Tibial artery (tissue), 4 donors: Measurements from ENCODE around the gene RNF31.

Source experiments
- DNase-seq, 2 donors: peaks; one replicate each; pipeline ENCODE4 v3.0.0-alpha.2; 2019
- H3K27ac ChIP-seq, 2 donors: fragments of 200-600 bp; sonication (generic) in 1 of 2; 1 replicate in 1 of 2; 2 replicates in 1 of 2; pipeline ENCODE4 v1.5.1; 2018 to 2019; ENCODE audit warnings: mild to moderate bottlenecking in 1 of 2
- H3K27me3 ChIP-seq, 2 donors: fragments of 200-600 bp; sonication (generic) in 1 of 2; one replicate each; pipeline versions ENCODE4 v1.5.1 to v1.6.0; 2016 to 2019
- H3K36me3 ChIP-seq, 3 donors: fragments of 200-600 bp; sonication (generic) in 2 of 3; one replicate each; pipeline ENCODE4 v1.5.1; 2016 to 2019; ENCODE audit warnings: mild to moderate bottlenecking in 2 of 3
- H3K4me1 ChIP-seq, 4 donors: fragments of 200-600 bp; sonication (generic) in 2 of 4; 1 replicate in 3 of 4; 2 replicates in 1 of 4; pipeline ENCODE4 v1.5.1; 2016 to 2019
- H3K4me3 ChIP-seq, 2 donors: fragments of 200-600 bp; sonication (generic) in 1 of 2; 1 replicate in 1 of 2; 2 replicates in 1 of 2; pipeline ENCODE4 v1.5.1; 2018 to 2019; ENCODE audit warnings: mild to moderate bottlenecking in 2 of 2
- H3K9me3 ChIP-seq, 3 donors: fragments of 200-600 bp; sonication (generic) in 1 of 3; one replicate each; pipeline ENCODE4 v1.5.1; 2016 to 2019
- CTCF ChIP-seq, 2 experiments: fragments of 200-600 bp in 1 of 2; fragments of 450-650 bp in 1 of 2; IDR thresholded peaks; one replicate each; pipeline ENCODE4 v1.5.1; 2017 to 2019; ENCODE audit warnings: antibody characterized with exemption in 2 of 2, mild to moderate bottlenecking in 1 of 2, moderate library complexity in 1 of 2
- intact Hi-C: fragments of 100-400 bp; cut with DNase I; formaldehyde crosslinking; loops from one replicate; pipeline ENCODE4 v1.15.0; 2023; ENCODE audit warnings: low total_unique reads

The RNF31 gene

GRCh38 chr14:24114532-24115421 lies 32.5 kb upstream of the RNF31 start, which contains the start of the genes DCAF11 and NRL:
TSS of gene DCAF11 (plus strand) at chr14:24114777. CDS start at chr14:24115595, 818 bp downstream.
TSS of gene NRL (minus strand) at chr14:24114949. CDS start at chr14:24082848, 32,101 bp downstream.
- peak in 1 of 2 experiments; percentile 14 for TF ChIP-seq CTCF (IDR thresholded peaks at IDR 0.05)
- H3K4me3 ChIP-seq, result peak within 1 kb of the TSS; percentile 65 to 80
- peaks cover 0 to 26% (median 17%) of the 10 kb centered on the region in 4 donors for H3K4me1 ChIP-seq
- no peaks in the 10 kb centered on the region for H3K27me3 ChIP-seq
- peak; percentile 99 for DNase-seq
- H3K36me3 ChIP-seq, result peaks cover 25 to 34% (median 29%) of the 10 kb centered on the region in 3 donors
- intact Hi-C loops, result no loop called here
- H3K9me3 ChIP-seq, result no peaks in the 10 kb centered on the region
- peak within 1 kb of the TSS; percentile 95 to 98 for H3K27ac ChIP-seq

GRCh38 chr14:24115422-24116127 lies 31.7 kb upstream of the RNF31 start:
- no peak for TF ChIP-seq CTCF (IDR thresholded peaks at IDR 0.05)
- H3K36me3 ChIP-seq, result peaks cover 33 to 42% (median 37%) of the 10 kb centered on the region in 3 donors
- DNase-seq, result no peak
- H3K27ac ChIP-seq, result peak overlapping the region; percentile 95 to 98
- no peaks in the 10 kb centered on the region for H3K27me3 ChIP-seq
- H3K9me3 ChIP-seq, result no peaks in the 10 kb centered on the region
- peak overlapping the region; percentile 65 to 80 for H3K4me3 ChIP-seq
- H3K4me1 ChIP-seq, result peaks cover 0 to 26% (median 17%) of the 10 kb centered on the region in 4 donors
- intact Hi-C loops, result no loop called here

GRCh38 chr14:24116128-24116814 lies 31.0 kb upstream of the RNF31 start:
- peak overlapping the region; percentile 95 to 98 for H3K27ac ChIP-seq
- no peaks in the 10 kb centered on the region for H3K27me3 ChIP-seq
- no peak for DNase-seq
- H3K4me3 ChIP-seq, result peak overlapping the region; percentile 65 to 80
- H3K9me3 ChIP-seq, result no peaks in the 10 kb centered on the region
- TF ChIP-seq CTCF (IDR thresholded peaks at IDR 0.05), result no peak
- peaks cover 40 to 49% (median 44%) of the 10 kb centered on the region in 3 donors for H3K36me3 ChIP-seq
- H3K4me1 ChIP-seq, result peaks cover 0 to 26% (median 17%) of the 10 kb centered on the region in 4 donors
- intact Hi-C loops, result no loop called here

GRCh38 chr14:24117179-24117578 lies 30.1 kb upstream of the RNF31 start:
- Histone ChIP-seq H3K4me1 (peaks cover 0 to 26% (median 17%) of the 10 kb centered on the region in 4 donors), H3K27me3 (no peaks in the 10 kb centered on the region), H3K4me3 (no peak overlapping the region), H3K27ac (no peak overlapping the region), H3K9me3 (no peaks in the 10 kb centered on the region), H3K36me3 (peaks cover 49 to 58% (median 53%) of the 10 kb centered on the region in 3 donors)
- intact Hi-C loops, result no loop called here
- DNase-seq, result no peak
- no peak for TF ChIP-seq CTCF (IDR thresholded peaks at IDR 0.05)

GRCh38 chr14:24119691-24120090 lies 27.6 kb upstream of the RNF31 start:
- no peak for DNase-seq
- H3K4me3 ChIP-seq, result no peak overlapping the region
- H3K4me1 ChIP-seq, result peaks cover 0 to 21% (median 14%) of the 10 kb centered on the region in 4 donors
- intact Hi-C loops, result no loop called here
- H3K27me3 ChIP-seq, result no peaks in the 10 kb centered on the region
- no peak for TF ChIP-seq CTCF (IDR thresholded peaks at IDR 0.05)
- H3K9me3 ChIP-seq, result no peaks in the 10 kb centered on the region
- H3K36me3 ChIP-seq, result peaks cover 67 to 78% (median 75%) of the 10 kb centered on the region in 3 donors
- no peak overlapping the region for H3K27ac ChIP-seq
